HepG2 (cell line): ENCODE measurements around the gene GUCY1B1. TPM values are rescaled to one million over a fixed set of nuclear protein-coding genes. Genes with fewer than 3 reads are reported as not detected.

Source experiments
- ATAC-seq: fragments of 200-7000 bp; cut with Tn5 transposase; 3 replicates; pipeline ENCODE4 v1.9.1; 2020; ENCODE audit warnings: mild to moderate bottlenecking, moderate library complexity
- BruUV-seq: library from RNA; stranded (reverse); fragments of 400-500 nt; replicated peaks from 2 replicates; lab custom pipeline; 2021; lab: Mats Ljungman, UMichigan
- CTCF ChIA-PET: fragments of 300-600 bp; formaldehyde crosslinking; extraction: SDS; loops from one replicate; lab custom pipeline; 2021; ENCODE audit warnings: low total read pairs, inconsistent platforms, low intra/inter-chr PET ratio; lab: Yijun Ruan, JAX
- POLR2A ChIA-PET: fragments of 350-600 bp; sonication (Branson Sonifier 250); formaldehyde crosslinking; loops from one replicate; lab custom pipeline; 2020; ENCODE audit warnings: antibody characterized with exemption, inconsistent platforms; lab: Yijun Ruan, JAX
- DNase-seq: peaks from one replicate; pipeline ENCODE4 v3.0.0-alpha.2; 2015; ENCODE audit warnings: low spot score
- FAIRE-seq: peaks from 3 replicates; lab custom pipeline; 2011; peaks lifted over from hg19 to GRCh38; lab: Jason Lieb, UNC
- H2AFZ ChIP-seq: one replicate; pipeline ENCODE4 v1.6.1; 2011; ENCODE audit warnings: low read length, inconsistent platforms
- H3K27ac ChIP-seq: fragments of 300-600 bp; 3 replicates; pipeline ENCODE4 v1.8.0; 2011; ENCODE audit warnings: mixed run types, mild to moderate bottlenecking, mixed read lengths, low read length, inconsistent platforms; ENCODE audit not compliant: insufficient read depth; ENCODE audit errors: extremely low read length
- H3K27me3 ChIP-seq, 2 experiments: fragments of 200-600 bp in 1 of 2; 2 replicates in 1 of 2; 3 replicates in 1 of 2; pipeline versions ENCODE4 v1.6.0 to v1.8.0; 2011; ENCODE audit warnings: low read length in 2 of 2, mild to moderate bottlenecking in 2 of 2, moderate library complexity in 2 of 2, inconsistent platforms in 1 of 2; ENCODE audit not compliant: insufficient read depth in 2 of 2, control insufficient read depth in 1 of 2
- H3K36me3 ChIP-seq, 2 experiments: fragments of 200-600 bp in 1 of 2; replicated peaks in 1 of 2; 2 replicates in 1 of 2; 3 replicates in 1 of 2; pipeline versions ENCODE4 v1.5.1 to v1.8.0; 2011; ENCODE audit warnings: low read length in 2 of 2, inconsistent platforms in 1 of 2; ENCODE audit not compliant: insufficient read depth in 2 of 2, control insufficient read depth in 1 of 2
- H3K4me1 ChIP-seq: 2 replicates; pipeline ENCODE4 v1.5.1; 2012; ENCODE audit warnings: low read length, inconsistent platforms; ENCODE audit not compliant: insufficient read depth
- H3K4me2 ChIP-seq: 2 replicates; pipeline ENCODE4 v1.6.0; 2011; ENCODE audit warnings: low read depth, low read length, inconsistent platforms
- H3K4me3 ChIP-seq, 3 experiments: fragments of 200-600 bp in 1 of 3; sonication (generic), shearing (Covaris generic) in 1 of 3; replicated peaks in 1 of 3; 2 replicates each; pipeline ENCODE4 v1.5.1; 2011 to 2016; ENCODE audit warnings: low read length in 3 of 3, inconsistent platforms in 2 of 3, low read depth in 2 of 3, mild to moderate bottlenecking in 2 of 3, control low read depth in 1 of 3, mixed read lengths in 1 of 3; ENCODE audit not compliant: insufficient read depth in 1 of 3
- H3K79me2 ChIP-seq: one replicate; pipeline ENCODE4 v1.6.1; 2011; ENCODE audit warnings: low read length, inconsistent platforms; ENCODE audit not compliant: insufficient read depth
- H3K9ac ChIP-seq: 2 replicates; pipeline ENCODE4 v1.6.0; 2011; ENCODE audit warnings: mild to moderate bottlenecking, low read depth, low read length, inconsistent platforms; ENCODE audit not compliant: insufficient read depth
- H3K9me3 ChIP-seq: 2 replicates; pipeline ENCODE4 v1.5.1; 2012; ENCODE audit warnings: mild to moderate bottlenecking, low read length
- H4K20me1 ChIP-seq: 2 replicates; pipeline ENCODE4 v1.6.0; 2011; ENCODE audit warnings: inconsistent platforms, mild to moderate bottlenecking, low read length, moderate library complexity; ENCODE audit not compliant: insufficient read depth
- CC2D1A ChIP-seq: sonication (generic); formaldehyde crosslinking; IDR thresholded peaks from 2 replicates; pipeline ENCODE4 v1.8.1; 2023; ENCODE audit warnings: mild to moderate bottlenecking, missing genetic modification reagents
- PRDM15 ChIP-seq: sonication (generic); formaldehyde crosslinking; IDR thresholded peaks from 2 replicates; pipeline ENCODE4 v1.4.0; 2020; ENCODE audit warnings: missing genetic modification reagents
- TEF ChIP-seq: sonication (generic); formaldehyde crosslinking; IDR thresholded peaks from 2 replicates; pipeline ENCODE4 v1.5.0; 2020; ENCODE audit warnings: missing genetic modification reagents
- U2AF1 ChIP-seq: fragments of 200-400 bp; formaldehyde crosslinking; optimal IDR thresholded peaks from 2 replicates; pipeline ENCODE3; 2017; ENCODE audit warnings: mild to moderate bottlenecking, low read depth, low read length
- UBTF ChIP-seq: sonication (generic); formaldehyde crosslinking; IDR thresholded peaks from 2 replicates; pipeline ENCODE4 v1.4.0; 2020; ENCODE audit warnings: mild to moderate bottlenecking, missing genetic modification reagents
- ZKSCAN1 ChIP-seq: fragments of 150-350 bp; IDR thresholded peaks from 2 replicates; pipeline ENCODE4 v1.6.1; 2014; ENCODE audit warnings: low read length
- ZNF121 ChIP-seq: sonication (generic); formaldehyde crosslinking; IDR thresholded peaks from 2 replicates; pipeline ENCODE4 v1.5.0; 2020; ENCODE audit warnings: mild to moderate bottlenecking, missing genetic modification reagents
- WGBS: methylation state at CpG from one replicate; pipeline ENCODE4 v1.1.6; 2017; ENCODE audit warnings: low lambda C conversion rate; 5-methylcytosine and 5-hydroxymethylcytosine counted together
- in situ Hi-C: cut with HindIII; loops from 2 replicates; pipeline ENCODE4 v1.10.0; 2017; ENCODE audit warnings: low pct_unique_long_range_greater_than_20kb; ENCODE audit not compliant: extremely low pct_ligation_motif_present
- intact Hi-C: fragments of 100-400 bp; cut with micrococcal nuclease; formaldehyde crosslinking; loops from one replicate; pipeline ENCODE4 v1.10.0; 2022; ENCODE audit not compliant: unreplicated experiment
- polyA plus RNA-seq, 8 experiments: library from polyadenylated mRNA; depleted of rRNA in 3 of 8; stranded (reverse) in 7 of 8; unstranded in 1 of 8; fragments of >200 nt; fragmentation: Illumina TruSeq in 4 of 8; extraction: Trizol in 4 of 8; gene quantifications; 2 replicates each; pipeline versions ENCODE4 v1.2.1 to v1.2.3, GENCODE V29; 2011 to 2016; ENCODE audit warnings: low read depth in 4 of 8, missing spikeins in 1 of 8, mixed read lengths in 1 of 8; ENCODE audit not compliant: insufficient read depth in 1 of 8
- total RNA-seq, 5 experiments: library from RNA; depleted of rRNA; stranded (reverse); fragments of >200 nt; fragmentation: Illumina TruSeq; extraction: Trizol; gene quantifications; 2 replicates each; pipeline ENCODE4 v1.2.3, GENCODE V29; 2016; ENCODE audit warnings: low read depth in 1 of 5

The GUCY1B1 gene
- total and polyA plus RNA-seq, 2 of the 13 experiments (the other 11 are each of a cell fraction or from before 2014, with no cell fraction given): not detected

GRCh38 chr4:155748039-155748438, 10.8 kb upstream of the GUCY1B1 start:
- no TSS peak for BruUV-seq
- H4K20me1 ChIP-seq: no peaks in the 10 kb centered on the region
- POLR2A ChIA-PET: no interaction called here

More at GRCh38 chr4:155748039-155748438, 10.8 kb upstream of the GUCY1B1 start:
- H3K36me3 ChIP-seq: no peaks in the 10 kb centered on the region
- no peak overlapping the region for H3K4me2 ChIP-seq
- in situ Hi-C loops (no loop called here), intact Hi-C loops (no loop called here)
- DNase-seq (no peak), ATAC-seq (no peak), FAIRE-seq (no peak)
- CTCF ChIA-PET: no interaction called here
- WGBS: 8% methylated on average over 2 of the region's 2 CpGs
- H3K79me2 ChIP-seq: no peaks in the 10 kb centered on the region
- no peaks in the 10 kb centered on the region; a peak in 1 of 5 replicates for H3K27me3 ChIP-seq
- no peaks in the 10 kb centered on the region for H3K4me1 ChIP-seq
- H3K4me3 ChIP-seq: no peak overlapping the region
- H3K27ac ChIP-seq: no peak overlapping the region
- no peak overlapping the region for H3K9ac ChIP-seq
- TF ChIP-seq U2AF1 (no peak), CC2D1A (no peak), UBTF (CRISPR knock-in tag) (no peak), PRDM15 (CRISPR knock-in tag) (no peak), ZKSCAN1 (no peak), TEF (CRISPR knock-in tag) (no peak), ZNF121 (no peak)
- H2AFZ ChIP-seq: no peak overlapping the region
- H3K9me3 ChIP-seq: no peaks in the 10 kb centered on the region
